Measurements from ENCODE around the gene C3orf49. TPM values are rescaled to one million over a fixed set of nuclear protein-coding genes. Genes with fewer than 3 reads are reported as not detected.

C3orf49 gene
- total RNA-seq, 1 experiment from 2014 or later, result not detected

GRCh38 chr3:63800097-63800496, 19.0 kb upstream of the C3orf49 start:
- no peak for TF ChIP-seq ZNF274 (IDR thresholded peaks at IDR 0.05; ENCODE audit: low read depth, low read length)
- ATAC-seq, result no peak
- BruUV-seq (replicated peaks), result no TSS peak

GRCh38 chr3:63803911-63804310, 15.2 kb upstream of the C3orf49 start:
- Histone ChIP-seq H3K9me2 (ENCODE audit: insufficient read depth) (no peaks in the 10 kb centered on the region), H3K4me3 (replicated peaks in 1 of 2; ENCODE audit: low read depth in 1 of 2, low read length in 2 of 2) (no peak overlapping the region), H4K20me1 (ENCODE audit: insufficient read depth) (no peaks in the 10 kb centered on the region), H2AFZ (ENCODE audit: low read depth, low read length, poor library complexity, severe bottlenecking) (no peak overlapping the region), H3K79me2 (ENCODE audit: insufficient read depth, low read length) (no peaks in the 10 kb centered on the region), H3K27me3 (ENCODE audit: insufficient read depth, low read length) (peaks cover 12% of the 10 kb centered on the region; the same call in 1 of the 2 replicates), H3K27ac (ENCODE audit: low read depth, low read length) (no peak overlapping the region), H3K4me1 (ENCODE audit: control insufficient read depth in 1 of 2, insufficient read depth in 2 of 2, low read length in 2 of 2) (no peaks in the 10 kb centered on the region), H3K36me3 (ENCODE audit: control insufficient read depth in 1 of 2, insufficient read depth in 2 of 2, low read length in 2 of 2) (no peaks in the 10 kb centered on the region), H3K4me2 (ENCODE audit: low read length) (no peak overlapping the region), H3K9me3 (ENCODE audit: control insufficient read depth in 1 of 2, insufficient read depth in 1 of 2, low read depth in 1 of 2, low read length in 2 of 2) (no peaks in the 10 kb centered on the region), H3K9ac (ENCODE audit: low read length) (no peak overlapping the region)
- no TSS peak for BruUV-seq (replicated peaks)
- ATAC-seq (no peak), DNase-seq (ENCODE audit: low read depth, low spot score) (no peak)
- RAD21 ChIA-PET (ENCODE audit: low non-redundant PET in 1 of 2, low total read pairs in 2 of 2, uncharacterized antibody in 2 of 2, unreplicated experiment in 2 of 2), result no interaction called here
- POLR2A ChIA-PET, result no interaction called here
- TF ChIP-seq CEBPB (IDR thresholded peaks at IDR 0.05; ENCODE audit: low read depth) (no peak), SP1 (IDR thresholded peaks at IDR 0.05; ENCODE audit: low read depth) (no peak), JUND (IDR thresholded peaks at IDR 0.05) (no peak), POLR2AphosphoS5 (IDR thresholded peaks at IDR 0.05; ENCODE audit: low read depth, low read length) (no peak), RAD21 (IDR thresholded peaks at IDR 0.05; ENCODE audit: low read depth) (no peak), CTCF (IDR thresholded peaks at IDR 0.05 in 2 of 3, conservative IDR thresholded peaks at IDR 0.05 in 1 of 3; ENCODE audit: borderline replicate concordance in 1 of 3, insufficient read depth in 1 of 3, low read depth in 2 of 3, low read length in 2 of 3) (no peak), EGR1 (IDR thresholded peaks at IDR 0.05; ENCODE audit: low read depth) (no peak), ZFX (IDR thresholded peaks at IDR 0.05) (no peak), EZH2phosphoT487 (IDR thresholded peaks at IDR 0.05; ENCODE audit: borderline replicate concordance) (no peak), YY1 (IDR thresholded peaks at IDR 0.05; ENCODE audit: extremely low read depth, insufficient replicate concordance, low read depth, low read length) (no peak), POLR2A (IDR thresholded peaks at IDR 0.05; ENCODE audit: borderline replicate concordance, extremely low read depth, insufficient read depth, insufficient read length) (no peak), EZH2 (IDR thresholded peaks at IDR 0.05) (no peak), ATF3 (IDR thresholded peaks at IDR 0.05) (no peak), ZNF274 (IDR thresholded peaks at IDR 0.05; ENCODE audit: low read depth, low read length) (no peak), TCF7L2 (IDR thresholded peaks at IDR 0.05; ENCODE audit: borderline replicate concordance, extremely low read depth, insufficient read depth, insufficient read length) (no peak), FOSL1 (IDR thresholded peaks at IDR 0.05; ENCODE audit: low read depth) (no peak), SIN3A (IDR thresholded peaks at IDR 0.05; ENCODE audit: low read depth) (no peak), SRF (IDR thresholded peaks at IDR 0.05; ENCODE audit: low read depth) (no peak)
- TF ChIP-seq, protein P1, sequence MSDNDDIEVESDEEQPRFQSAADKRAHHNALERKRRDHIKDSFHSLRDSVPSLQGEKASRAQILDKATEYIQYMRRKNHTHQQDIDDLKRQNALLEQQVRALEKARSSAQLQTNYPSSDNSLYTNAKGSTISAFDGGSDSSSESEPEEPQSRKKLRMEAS (IDR thresholded peaks at IDR 0.05), result no peak
- intact Hi-C loops (cut with micrococcal nuclease), result no loop called here
- CTCF ChIA-PET, result no interaction called here

More at GRCh38 chr3:63800097-63800496, 19.0 kb upstream of the C3orf49 start:
- CTCF ChIA-PET, result no interaction called here
- H3K4me2 ChIP-seq (ENCODE audit: low read length), result no peak overlapping the region
- H2AFZ ChIP-seq (ENCODE audit: low read depth, low read length, poor library complexity, severe bottlenecking), result no peak overlapping the region
- H3K27me3 ChIP-seq (ENCODE audit: insufficient read depth, low read length), result peaks cover 12% of the 10 kb centered on the region; the same call in 1 of the 2 replicates
- DNase-seq (ENCODE audit: low read depth, low spot score), result no peak
- no peaks in the 10 kb centered on the region for H3K9me3 ChIP-seq (ENCODE audit: control insufficient read depth in 1 of 2, insufficient read depth in 1 of 2, low read depth in 1 of 2, low read length in 2 of 2)
- no peaks in the 10 kb centered on the region for H4K20me1 ChIP-seq (ENCODE audit: insufficient read depth)
- no peaks in the 10 kb centered on the region for H3K4me1 ChIP-seq (ENCODE audit: control insufficient read depth in 1 of 2, insufficient read depth in 2 of 2, low read length in 2 of 2)
- RAD21 ChIA-PET (ENCODE audit: low non-redundant PET in 1 of 2, low total read pairs in 2 of 2, uncharacterized antibody in 2 of 2, unreplicated experiment in 2 of 2), result no interaction called here
- no peak overlapping the region for H3K9ac ChIP-seq (ENCODE audit: low read length)
- intact Hi-C loops (cut with micrococcal nuclease), result no loop called here
- no peak overlapping the region for H3K4me3 ChIP-seq (replicated peaks in 1 of 2; ENCODE audit: low read depth in 1 of 2, low read length in 2 of 2)
- no peaks in the 10 kb centered on the region for H3K36me3 ChIP-seq (ENCODE audit: control insufficient read depth in 1 of 2, insufficient read depth in 2 of 2, low read length in 2 of 2)
- POLR2A ChIA-PET, result no interaction called here
- H3K9me2 ChIP-seq (ENCODE audit: insufficient read depth), result no peaks in the 10 kb centered on the region
- H3K79me2 ChIP-seq (ENCODE audit: insufficient read depth, low read length), result no peaks in the 10 kb centered on the region
- no peak overlapping the region for H3K27ac ChIP-seq (ENCODE audit: low read depth, low read length)
